ENCODE results near the gene ZMYND8.

DNA sequence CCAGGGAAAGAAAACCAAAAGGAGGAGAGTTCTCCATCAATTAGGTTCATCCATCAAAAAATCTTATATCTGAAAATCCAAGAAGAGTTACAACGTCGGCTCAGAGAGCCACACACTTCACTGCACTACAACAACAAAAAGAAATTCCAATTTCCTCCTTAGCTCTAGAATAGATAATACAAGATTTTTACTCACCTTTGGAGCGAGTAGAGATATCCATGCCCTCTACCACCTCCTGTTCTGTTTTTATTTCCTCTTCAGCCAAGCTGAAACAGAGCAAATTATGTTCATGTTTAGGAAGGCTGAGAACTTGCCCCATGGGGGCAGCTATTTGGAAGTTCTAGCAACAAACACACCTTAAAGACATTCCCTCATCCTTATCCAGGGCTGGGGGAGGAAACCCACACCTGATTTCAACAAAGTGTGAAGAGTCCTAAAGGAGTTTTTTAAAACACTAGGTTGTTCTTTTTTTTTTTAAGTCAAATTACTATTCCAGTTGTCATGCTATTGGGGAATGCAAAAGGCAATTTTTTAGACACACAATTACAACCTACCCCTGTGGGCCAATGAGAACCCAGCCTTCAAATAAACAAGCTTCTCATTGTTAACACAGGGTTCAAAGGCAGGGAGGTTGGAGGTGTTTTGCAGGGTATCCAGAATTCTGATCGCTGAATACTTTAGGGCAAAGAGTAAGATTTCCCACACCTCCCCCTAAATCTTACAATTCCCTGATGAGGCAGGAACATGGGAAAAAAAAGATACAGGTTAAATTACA, 8.7 kb downstream of the ZMYND8 start:
- TF ChIP-seq, protein P1, sequence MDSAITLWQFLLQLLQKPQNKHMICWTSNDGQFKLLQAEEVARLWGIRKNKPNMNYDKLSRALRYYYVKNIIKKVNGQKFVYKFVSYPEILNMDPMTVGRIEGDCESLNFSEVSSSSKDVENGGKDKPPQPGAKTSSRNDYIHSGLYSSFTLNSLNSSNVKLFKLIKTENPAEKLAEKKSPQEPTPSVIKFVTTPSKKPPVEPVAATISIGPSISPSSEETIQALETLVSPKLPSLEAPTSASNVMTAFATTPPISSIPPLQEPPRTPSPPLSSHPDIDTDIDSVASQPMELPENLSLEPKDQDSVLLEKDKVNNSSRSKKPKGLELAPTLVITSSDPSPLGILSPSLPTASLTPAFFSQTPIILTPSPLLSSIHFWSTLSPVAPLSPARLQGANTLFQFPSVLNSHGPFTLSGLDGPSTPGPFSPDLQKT (IDR thresholded peaks at IDR 0.05; ENCODE audit: borderline replicate concordance, low read depth, low read length): no peak
- TF ChIP-seq ZNF549 (tag by site-specific recombination; IDR thresholded peaks at IDR 0.05) (no peak), ZNF624 (tag by site-specific recombination; IDR thresholded peaks at IDR 0.05) (no peak), ZNF792 (tag by site-specific recombination; IDR thresholded peaks at IDR 0.05) (no peak), ZNF121 (tag by site-specific recombination; IDR thresholded peaks at IDR 0.05) (no peak), KLF16 (tag by site-specific recombination; IDR thresholded peaks at IDR 0.05) (no peak), ZNF596 (tag by site-specific recombination; IDR thresholded peaks at IDR 0.05) (no peak), PRDM1 (tag by site-specific recombination; IDR thresholded peaks at IDR 0.05) (no peak)
- TF ChIP-seq, protein P2, sequence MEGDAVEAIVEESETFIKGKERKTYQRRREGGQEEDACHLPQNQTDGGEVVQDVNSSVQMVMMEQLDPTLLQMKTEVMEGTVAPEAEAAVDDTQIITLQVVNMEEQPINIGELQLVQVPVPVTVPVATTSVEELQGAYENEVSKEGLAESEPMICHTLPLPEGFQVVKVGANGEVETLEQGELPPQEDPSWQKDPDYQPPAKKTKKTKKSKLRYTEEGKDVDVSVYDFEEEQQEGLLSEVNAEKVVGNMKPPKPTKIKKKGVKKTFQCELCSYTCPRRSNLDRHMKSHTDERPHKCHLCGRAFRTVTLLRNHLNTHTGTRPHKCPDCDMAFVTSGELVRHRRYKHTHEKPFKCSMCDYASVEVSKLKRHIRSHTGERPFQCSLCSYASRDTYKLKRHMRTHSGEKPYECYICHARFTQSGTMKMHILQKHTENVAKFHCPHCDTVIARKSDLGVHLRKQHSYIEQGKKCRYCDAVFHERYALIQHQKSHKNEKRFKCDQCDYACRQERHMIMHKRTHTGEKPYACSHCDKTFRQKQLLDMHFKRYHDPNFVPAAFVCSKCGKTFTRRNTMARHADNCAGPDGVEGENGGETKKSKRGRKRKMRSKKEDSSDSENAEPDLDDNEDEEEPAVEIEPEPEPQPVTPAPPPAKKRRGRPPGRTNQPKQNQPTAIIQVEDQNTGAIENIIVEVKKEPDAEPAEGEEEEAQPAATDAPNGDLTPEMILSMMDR (tag by site-specific recombination; IDR thresholded peaks at IDR 0.05): no peak
- TF ChIP-seq, protein P3, sequence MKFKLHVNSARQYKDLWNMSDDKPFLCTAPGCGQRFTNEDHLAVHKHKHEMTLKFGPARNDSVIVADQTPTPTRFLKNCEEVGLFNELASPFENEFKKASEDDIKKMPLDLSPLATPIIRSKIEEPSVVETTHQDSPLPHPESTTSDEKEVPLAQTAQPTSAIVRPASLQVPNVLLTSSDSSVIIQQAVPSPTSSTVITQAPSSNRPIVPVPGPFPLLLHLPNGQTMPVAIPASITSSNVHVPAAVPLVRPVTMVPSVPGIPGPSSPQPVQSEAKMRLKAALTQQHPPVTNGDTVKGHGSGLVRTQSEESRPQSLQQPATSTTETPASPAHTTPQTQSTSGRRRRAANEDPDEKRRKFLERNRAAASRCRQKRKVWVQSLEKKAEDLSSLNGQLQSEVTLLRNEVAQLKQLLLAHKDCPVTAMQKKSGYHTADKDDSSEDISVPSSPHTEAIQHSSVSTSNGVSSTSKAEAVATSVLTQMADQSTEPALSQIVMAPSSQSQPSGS (tag by site-specific recombination; IDR thresholded peaks at IDR 0.05; ENCODE audit: low read depth): no peak

Measured in HEK293 (cell line).